IPS DF 4.7 (cell line): ENCODE measurements around the gene TRHDE.
"Not testable (repeated sequence)": the region's sequence is repeated elsewhere in the genome, so short reads cannot be mapped to it uniquely, and the experiment has no call there.

Source experiments
- DNase-seq: peaks from one replicate; pipeline ENCODE4 v3.0.0-alpha.2; 2013; ENCODE audit warnings: low spot score; ENCODE audit errors: extremely low read depth

TRHDE gene

DNA sequence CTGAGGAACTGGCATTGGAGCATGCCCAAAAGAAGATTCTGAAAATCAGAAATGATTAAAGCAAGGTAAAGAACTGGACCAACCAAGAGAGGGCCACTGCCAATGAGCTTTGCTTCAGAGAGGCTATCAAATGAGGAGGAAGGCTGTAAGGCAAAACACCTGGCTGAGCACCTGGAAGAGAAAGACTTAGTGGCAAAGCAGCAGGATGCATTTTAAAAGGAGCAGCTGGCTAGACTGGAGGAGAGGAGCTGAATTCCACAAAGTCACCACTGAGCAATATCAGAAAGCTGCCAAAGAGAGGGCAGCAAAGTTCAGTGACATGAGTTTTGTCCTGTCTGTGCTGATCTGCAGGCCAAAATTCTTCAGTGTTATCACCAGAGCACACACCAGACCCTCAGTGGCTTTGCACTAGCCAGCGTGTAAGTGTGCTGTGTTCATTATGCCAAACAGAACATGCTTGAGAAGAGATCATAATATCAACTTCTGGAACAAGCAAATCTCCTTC is 338.7 kb downstream of the TRHDE start:
- no peak for DNase-seq

DNA sequence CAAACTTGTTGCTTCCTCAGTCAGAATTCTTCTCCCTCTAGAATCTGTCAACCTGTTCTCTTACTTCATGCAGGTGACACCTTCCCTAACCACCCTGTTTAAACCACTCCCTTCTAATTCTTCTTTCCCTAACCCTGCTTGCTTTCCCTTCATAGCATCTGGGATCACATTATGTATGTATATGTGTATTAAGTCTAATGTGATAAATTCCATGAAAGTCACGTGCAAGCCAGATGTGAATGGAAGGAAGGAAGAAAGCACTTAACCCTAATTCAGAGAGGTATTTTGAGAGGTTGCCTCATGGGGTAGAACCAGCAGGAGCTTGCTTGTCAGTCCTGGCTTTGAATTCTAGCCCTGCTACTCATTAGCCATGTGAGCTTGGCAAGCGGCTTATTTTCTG is 340.0 kb downstream of the TRHDE start:
- DNase-seq, result peak; percentile 98

DNA sequence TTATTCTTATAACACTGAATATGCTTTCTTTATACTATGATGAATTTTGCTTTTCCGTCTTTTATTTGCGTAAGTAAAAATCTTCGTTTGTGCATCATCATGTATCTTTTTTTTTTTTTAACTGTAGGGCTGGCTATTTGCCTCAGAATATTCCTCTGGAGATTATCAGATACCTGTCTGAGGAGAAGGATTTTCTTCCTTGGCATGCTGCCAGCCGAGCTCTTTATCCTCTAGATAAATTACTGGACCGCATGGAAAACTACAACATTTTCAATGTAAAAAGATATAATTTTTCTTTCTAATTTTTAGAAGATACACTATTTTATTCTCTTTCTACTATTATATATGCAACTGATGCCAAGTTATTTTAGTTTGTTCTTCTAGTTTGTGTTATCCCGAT is 346.6 kb downstream of the TRHDE start:
- DNase-seq, result no peak

DNA sequence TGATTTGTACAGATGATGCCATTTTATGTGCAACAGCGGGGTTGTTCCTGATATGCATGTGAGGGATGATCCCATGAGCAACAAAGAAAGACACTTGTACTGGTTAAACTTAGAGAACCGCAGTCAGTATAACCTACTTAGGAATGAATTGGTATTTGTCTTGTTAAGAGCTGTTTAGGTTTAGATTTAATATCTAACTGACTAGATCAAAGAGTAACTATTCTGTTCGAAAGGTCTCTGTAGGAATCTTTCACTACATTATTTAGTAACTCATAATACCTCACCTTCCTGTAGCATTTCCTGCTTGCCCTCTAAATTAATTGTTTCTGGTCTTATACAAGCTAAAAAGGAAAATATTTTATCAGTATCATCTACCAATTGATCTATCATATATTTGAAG is 350.4 kb downstream of the TRHDE start:
- DNase-seq, result no peak

DNA sequence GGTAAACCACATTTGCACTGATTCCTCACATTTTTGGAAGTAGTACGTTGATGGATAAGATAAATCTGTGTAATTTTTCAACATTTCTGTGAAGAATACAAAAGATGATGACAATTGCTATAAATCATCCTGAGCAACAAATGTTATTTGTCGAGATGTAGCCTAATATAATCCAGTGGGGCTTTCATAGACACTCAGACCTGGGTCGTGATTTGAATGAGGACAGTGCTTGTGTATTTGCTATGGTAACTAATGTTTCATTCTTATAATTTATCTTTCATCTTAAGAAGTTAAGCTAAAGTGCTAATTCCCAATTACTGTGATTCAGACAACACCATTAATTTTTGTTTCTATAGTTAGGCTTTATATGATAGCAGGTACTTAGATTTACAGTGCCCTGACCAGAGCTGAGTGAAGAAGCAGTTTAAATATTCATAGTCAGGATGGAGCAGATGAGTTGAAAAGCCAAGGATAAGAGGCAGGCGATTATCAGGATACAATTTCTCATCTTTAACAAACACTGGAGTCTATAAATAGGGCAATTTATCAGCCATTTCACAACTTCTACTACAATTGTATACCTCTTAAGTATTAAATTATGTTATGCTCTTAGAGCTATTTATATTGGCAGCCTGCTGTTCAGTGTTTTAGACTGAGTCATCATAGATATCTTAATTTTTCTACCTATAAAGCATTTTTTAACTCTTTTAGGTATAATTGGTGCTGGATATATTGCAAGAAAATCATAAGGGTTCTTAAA is 359.9 kb downstream of the TRHDE start:
- DNase-seq, result no peak

DNA sequence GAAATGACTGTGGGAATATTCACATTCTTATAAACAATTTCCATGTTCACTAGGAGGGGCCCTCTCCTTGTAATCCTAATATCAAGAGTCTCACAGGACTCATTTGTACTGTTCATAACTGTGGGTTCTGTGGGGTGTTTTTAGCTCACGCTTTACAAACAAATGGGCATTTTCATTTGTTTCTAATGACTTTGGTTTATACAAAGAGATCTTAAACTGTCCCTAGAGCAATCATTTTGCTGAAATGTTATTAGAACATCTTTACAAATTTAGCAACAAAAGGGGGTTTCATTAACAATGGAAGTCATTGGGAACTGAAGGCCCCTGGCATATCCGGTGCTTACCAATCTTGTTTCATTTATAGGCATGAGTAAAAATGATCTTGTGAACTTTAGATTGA is 370.5 kb downstream of the TRHDE start:
- no peak for DNase-seq

DNA sequence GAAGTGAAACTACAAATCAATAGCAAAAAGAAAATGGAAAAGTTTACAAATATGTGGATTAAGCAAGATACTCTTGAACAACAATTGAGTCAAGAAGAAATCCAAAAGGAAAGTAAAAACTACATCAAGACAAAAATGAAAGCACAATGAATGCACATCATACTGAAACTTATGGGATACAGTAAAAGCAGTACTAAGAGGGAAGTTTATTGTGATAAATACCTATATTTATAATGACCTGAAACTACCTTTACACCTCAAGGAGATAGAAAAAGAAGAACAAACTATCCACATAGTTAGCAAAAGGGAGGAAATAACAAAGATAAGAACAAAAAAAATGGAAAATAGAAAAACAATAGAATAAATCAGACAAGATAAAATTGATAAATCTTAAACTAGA is 375.0 kb downstream of the TRHDE start:
- no peak for DNase-seq

DNA sequence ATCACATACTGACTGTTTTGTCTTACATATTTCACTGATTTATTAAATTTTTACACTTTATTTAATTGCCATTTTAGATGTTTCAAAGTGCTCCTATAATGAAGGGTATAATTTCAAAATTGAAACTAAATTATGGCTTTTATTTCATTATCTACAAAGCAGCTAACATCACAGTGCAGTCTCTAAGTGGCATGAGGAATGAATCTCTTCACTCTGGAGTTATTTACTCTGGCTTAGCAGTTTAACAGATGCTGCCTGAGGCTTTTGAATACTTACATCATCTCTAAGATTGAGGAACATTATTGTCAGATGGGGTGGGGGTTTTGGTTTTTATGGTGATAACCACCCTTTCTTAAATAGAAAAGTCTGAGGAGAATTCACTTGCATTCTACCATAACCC is 386.4 kb downstream of the TRHDE start:
- no peak for DNase-seq

DNA sequence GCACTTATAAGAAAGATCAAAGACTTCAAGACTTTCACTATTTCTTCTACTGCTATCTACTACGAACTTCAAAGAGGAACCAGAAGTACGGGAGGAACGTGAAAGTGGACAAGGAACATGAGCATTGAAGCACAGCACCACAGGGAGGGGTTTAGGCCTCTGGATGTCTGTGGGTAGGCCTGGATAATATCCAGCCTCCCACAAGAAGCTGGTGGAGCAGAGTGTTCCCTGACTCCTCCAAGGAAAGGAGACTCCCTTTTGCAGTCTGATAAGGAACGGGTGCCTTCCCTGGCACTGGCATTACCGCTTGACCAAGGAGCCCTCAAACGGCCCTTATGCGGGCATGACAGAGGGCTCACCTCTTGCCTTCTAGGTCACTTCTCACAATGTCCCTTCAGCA is 388.0 kb downstream of the TRHDE start:
- DNase-seq, result not testable (repeated sequence)

DNA sequence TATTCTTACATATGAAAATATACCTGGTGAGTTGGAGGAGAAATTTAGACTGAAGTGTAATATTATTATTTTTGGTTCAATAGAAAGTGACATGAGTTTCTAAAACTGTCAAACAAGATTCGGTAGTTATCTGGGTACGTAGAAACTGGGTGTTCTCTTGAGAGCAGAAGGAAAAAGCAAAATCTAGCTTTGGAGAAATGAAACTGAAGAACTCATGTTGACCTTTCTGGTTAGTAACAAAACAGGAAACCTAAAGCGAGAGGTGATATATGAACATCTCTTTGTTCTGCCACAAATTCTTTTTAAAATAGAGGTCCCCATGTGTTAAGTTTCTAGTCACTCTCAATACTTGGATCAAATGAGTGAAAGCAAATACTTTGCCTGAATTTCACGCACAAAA is 401.7 kb downstream of the TRHDE start:
- DNase-seq, result no peak

DNA sequence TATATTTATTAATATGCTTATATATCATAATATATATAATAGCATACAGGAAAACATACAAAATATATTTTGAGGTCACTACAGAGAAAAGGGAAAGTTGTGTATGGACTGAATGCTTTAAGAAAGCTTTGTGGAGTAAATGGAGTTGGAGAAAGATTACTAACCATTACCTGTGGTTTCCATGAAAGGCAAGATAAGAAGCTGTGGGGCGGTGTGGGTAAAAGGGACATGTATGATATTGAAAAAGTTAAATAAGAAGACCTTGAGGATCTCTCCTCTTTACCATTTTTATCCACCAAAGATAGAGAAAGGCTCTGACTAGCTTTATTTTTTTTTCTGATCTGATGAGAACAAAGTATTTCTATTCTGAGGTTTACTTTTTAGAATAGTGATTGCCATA is 404.4 kb downstream of the TRHDE start:
- DNase-seq, result no peak

DNA sequence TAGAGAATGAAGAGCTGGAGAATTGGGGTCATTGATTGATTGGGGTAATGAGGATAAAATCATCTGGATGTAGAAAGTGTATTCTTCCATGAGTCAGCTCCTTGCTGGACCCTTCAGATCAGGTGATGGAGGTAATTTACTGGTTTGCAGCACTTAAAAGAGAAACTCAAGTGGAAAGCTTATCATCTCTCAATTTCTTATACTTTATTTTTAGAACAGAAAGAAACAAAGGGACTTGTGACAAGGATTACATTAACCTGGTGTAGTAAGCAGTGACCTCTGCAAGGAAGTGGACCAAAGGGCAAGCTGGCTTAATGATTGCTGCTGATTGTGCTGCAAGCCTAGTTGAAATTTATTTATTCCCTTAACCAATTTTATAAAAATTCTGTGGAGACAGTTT is 405.0 kb downstream of the TRHDE start:
- no peak for DNase-seq

DNA sequence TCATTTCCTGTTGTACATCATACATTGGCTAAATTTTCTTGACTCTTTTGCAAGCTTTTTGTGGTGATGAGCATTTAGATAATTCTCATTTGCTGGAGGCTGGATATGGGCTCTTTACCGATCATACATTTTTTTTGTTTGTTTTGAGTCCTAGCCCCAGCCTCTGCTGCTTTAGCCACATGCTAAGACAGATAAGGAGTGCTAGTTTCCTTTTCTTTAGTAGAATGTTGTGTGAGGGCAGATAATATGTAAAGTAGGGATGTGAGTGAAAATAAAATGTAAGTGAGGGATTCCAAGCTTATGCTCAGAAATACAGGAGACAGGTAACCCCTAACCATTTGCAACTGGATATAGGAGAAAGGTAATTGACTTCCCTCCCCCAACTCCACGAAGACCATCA is 405.7 kb downstream of the TRHDE start:
- no peak for DNase-seq

DNA sequence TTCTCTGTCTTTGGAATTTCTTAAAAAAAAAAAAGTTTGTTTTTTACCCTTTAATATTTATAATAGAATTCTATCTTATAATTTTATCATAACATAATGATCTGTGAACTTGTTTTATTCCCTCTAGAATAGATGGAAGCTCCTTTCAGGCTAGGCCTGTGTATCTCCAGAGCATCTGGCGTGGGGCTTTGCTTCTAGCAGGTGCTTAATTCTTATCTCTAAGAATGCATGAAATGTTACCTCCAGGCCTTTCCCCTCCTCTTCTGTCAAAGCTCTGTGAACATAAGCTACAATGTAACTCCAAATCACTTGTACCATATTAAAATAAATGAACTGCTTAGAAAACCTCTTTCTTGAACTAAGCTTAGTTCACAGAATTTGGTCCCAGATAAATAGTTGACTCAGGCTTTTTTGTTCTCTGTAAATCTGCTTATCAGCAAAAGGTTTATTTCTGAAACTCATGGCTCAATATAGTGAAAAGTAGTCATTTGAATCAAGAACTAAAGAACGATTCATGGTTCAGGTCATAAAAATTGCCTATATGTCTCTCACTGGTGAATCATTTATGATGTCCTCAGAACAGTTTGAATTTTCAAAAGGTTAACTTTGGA is 407.1 kb downstream of the TRHDE start:
- no peak for DNase-seq

DNA sequence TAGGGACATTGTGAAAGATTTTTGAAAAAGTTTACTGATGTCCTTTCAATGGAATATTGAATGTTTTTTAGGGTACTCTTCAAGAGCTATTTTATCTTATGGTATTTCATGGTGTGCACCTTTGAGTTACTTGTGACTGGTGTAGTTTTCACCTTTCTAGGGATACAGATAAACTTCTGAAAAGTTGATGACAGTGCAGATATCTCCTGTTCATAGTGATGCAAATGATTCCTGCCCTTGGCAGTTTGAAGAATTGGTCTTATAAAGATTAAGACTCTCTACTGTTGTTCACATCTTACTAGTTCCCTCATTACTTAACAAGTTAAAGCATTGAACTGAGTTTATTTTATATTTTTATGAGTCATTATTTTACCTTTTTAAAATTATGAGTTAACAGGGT is 408.9 kb downstream of the TRHDE start:
- DNase-seq, result no peak

DNA sequence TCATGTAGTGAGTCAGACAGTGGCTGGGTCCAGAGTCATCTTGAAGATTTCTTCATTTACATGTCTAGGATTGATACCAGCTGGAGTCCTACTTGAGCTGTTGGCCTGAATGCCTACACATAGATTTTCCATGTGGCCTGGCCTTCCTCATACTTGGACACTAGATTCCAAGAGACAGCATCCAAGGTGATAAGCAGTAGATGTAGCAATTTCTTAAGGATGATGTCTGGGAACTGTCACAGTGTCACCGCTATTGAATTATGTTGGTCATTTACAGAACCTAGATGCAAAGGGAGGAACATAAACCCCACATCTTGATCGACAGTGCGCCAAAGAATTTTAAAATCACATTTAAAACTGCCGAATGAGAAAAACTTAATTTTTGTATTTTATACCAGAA is 412.3 kb downstream of the TRHDE start:
- no peak for DNase-seq

DNA sequence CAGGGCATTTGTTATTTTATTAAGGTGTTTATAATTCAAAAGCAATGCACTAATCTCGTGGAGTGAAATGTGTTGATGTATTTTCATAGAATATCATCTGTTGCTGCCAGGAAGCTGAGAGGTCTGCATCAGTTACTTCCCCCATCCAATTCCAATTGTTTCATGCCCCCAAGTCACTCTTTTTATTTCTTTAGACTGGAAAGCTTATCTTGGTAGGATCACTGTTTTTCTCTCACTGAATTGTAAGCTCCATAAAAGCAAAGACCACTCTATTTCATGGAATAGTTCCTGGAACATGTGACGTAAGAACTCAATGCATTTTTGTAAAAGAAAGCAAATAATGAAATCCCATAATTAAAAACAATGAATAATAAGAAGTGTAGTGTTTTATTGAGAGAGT is 420.2 kb downstream of the TRHDE start:
- no peak for DNase-seq

DNA sequence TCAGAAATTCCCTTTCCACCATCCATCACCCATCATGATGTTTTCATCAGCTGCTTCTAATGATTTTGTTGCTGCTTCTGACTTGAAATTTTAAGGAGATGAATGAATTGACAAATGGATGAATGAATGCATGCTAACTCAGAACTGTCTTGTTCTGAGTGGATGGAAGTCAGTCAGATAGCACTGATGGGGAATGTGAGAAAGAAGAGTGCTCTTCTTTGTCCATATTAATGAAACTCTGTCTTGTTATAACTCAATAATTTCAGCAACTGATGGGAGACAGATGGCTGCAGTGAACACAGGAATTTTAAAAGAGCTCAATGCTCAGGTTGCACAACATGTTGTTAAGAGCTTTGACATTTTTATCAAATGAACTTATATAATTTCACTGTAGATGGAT is 422.0 kb downstream of the TRHDE start:
- no peak for DNase-seq

DNA sequence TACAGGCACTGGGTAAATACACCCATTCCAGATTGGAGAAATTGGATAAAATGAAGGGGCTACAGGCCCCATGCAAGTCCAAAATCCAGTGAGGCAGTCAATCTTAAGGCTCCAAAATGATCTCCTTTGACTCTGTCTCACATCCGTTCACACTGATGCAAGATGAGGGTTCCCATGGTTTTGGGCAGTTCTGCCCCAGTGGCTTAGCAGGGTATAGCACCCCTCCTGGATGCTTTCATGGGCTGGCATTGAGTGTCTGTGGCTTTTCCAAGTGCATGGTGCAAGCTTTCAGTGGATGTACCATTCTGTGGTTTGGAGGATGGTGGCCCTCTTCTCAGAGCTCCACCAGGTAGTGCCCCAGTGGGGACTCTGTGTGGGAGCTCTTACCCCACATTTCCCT is 427.2 kb downstream of the TRHDE start:
- no peak for DNase-seq

DNA sequence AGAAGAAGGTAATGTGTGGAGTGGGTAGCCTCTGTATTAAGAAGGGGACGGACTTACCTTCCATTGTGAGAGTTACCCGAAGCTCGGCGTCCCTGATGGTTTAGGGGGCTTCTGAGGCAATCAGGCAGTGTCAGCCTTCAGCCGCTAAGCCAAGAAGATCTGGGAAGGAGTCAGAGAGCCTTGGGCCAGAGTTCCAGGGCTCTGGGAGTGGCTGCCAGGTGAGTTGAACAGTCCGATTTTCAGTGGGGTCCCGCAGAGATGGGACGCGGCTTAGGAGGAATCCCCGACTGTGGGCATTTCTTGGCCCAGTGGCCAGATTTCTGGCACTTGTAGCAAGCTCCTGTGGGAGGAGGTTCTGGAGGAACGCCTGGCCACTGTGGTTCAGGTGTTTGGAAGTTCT is 439.9 kb downstream of the TRHDE start:
- DNase-seq, result not testable (repeated sequence)

DNA sequence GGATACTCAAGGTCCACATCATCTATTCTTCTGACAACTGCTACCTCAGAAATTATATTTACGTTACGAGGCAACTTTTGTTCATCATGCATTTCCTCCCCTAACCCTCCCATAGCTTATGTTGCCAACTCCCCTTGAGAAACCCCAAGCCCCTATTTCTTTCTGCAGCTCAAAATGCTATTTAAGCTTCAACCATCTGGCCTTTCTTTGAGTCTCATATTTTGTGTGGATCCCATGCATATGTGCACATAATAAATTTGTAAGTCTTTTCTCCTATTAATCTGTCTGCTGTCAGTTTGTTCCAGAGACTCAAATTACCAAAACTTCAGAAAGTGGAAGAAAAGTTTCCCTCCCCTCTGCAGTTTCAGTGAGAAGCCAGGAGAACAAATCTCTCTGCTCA is 444.1 kb downstream of the TRHDE start:
- DNase-seq, result no peak

DNA sequence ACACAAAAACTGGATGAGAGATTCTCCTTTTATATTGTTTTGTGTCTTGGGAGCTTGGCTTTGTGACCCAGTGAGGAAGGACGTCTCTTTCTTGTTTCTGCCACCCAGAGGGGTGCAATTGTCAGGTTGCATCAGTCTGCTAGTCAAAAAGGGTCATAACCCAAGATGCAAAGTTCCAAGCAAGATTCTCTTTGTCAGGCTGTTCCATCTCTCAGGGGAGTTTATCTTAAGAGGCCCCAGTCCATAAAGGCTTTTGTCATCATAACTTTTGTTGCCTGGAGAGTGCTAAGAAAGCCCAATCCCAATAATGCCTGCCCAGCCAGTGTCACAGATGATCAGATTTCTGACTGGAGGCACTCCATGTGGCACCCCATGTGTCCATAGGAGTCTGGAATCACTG is 444.9 kb downstream of the TRHDE start:
- no peak for DNase-seq
